Endodermal cell (in vitro differentiated cells): ENCODE measurements around the gene CD14. TPM values are rescaled to one million over a fixed set of nuclear protein-coding genes. Genes with fewer than 3 reads are reported as not detected.

Experiments
- DNase-seq: peaks from one replicate; pipeline ENCODE4 v3.0.0-alpha.2; 2017
- H3K27ac ChIP-seq: 2 replicates; pipeline ENCODE4 v1.5.1; 2013; ENCODE audit warnings: mild to moderate bottlenecking, low read depth, low read length, moderate library complexity
- H3K27me3 ChIP-seq: 2 replicates; pipeline ENCODE4 v1.6.1; 2013; ENCODE audit warnings: mild to moderate bottlenecking, low read length, moderate library complexity; ENCODE audit not compliant: insufficient read depth, control insufficient read depth, poor library complexity, severe bottlenecking
- H3K36me3 ChIP-seq: 2 replicates; pipeline ENCODE4 v1.7.0; 2013; ENCODE audit warnings: mild to moderate bottlenecking, low read length, moderate library complexity; ENCODE audit not compliant: control insufficient read depth, insufficient read depth
- H3K4me1 ChIP-seq: one replicate; pipeline ENCODE4 v1.7.0; 2013; ENCODE audit warnings: low read length; ENCODE audit not compliant: control insufficient read depth, insufficient read depth
- H3K4me3 ChIP-seq: 2 replicates; pipeline ENCODE4 v1.5.1; 2013; ENCODE audit warnings: mild to moderate bottlenecking, low read length, moderate library complexity
- H3K9ac ChIP-seq: 2 replicates; pipeline ENCODE4 v1.6.1; 2013; ENCODE audit warnings: mild to moderate bottlenecking, low read length, moderate library complexity; ENCODE audit not compliant: poor library complexity, severe bottlenecking; ENCODE audit errors: extremely low read depth
- H3K9me3 ChIP-seq: 2 replicates; pipeline ENCODE4 v1.6.1; 2013; ENCODE audit warnings: mild to moderate bottlenecking, low read length, moderate library complexity; ENCODE audit not compliant: control insufficient read depth
- H3K27ac Mint-ChIP-seq: 2 replicates; pipeline ENCODE4 v1.8.0; 2020; ENCODE audit warnings: mixed read lengths
- H3K27me3 Mint-ChIP-seq: 2 replicates; pipeline ENCODE4 v1.8.0; 2021; ENCODE audit warnings: mild to moderate bottlenecking, mixed read lengths; ENCODE audit not compliant: insufficient read depth
- H3K36me3 Mint-ChIP-seq: 2 replicates; pipeline ENCODE4 v1.8.0; 2020; ENCODE audit warnings: low read depth, mixed read lengths
- H3K4me1 Mint-ChIP-seq: 2 replicates; pipeline ENCODE4 v1.8.0; 2020; ENCODE audit warnings: mixed read lengths
- H3K4me3 Mint-ChIP-seq: 2 replicates; pipeline ENCODE4 v1.8.0; 2020; ENCODE audit warnings: mild to moderate bottlenecking, moderate library complexity, mixed read lengths
- H3K9me3 Mint-ChIP-seq: 2 replicates; pipeline ENCODE4 v1.8.0; 2020; ENCODE audit warnings: mild to moderate bottlenecking, mixed read lengths
- WGBS, 2 experiments: methylation state at CpG; one replicate each; pipeline versions ENCODE4 v1.1.5 to v1.1.7; 2013; ENCODE audit warnings: missing lambda C conversion rate in 2 of 2, mixed read lengths in 1 of 2; ENCODE audit not compliant: insufficient coverage in 1 of 2, insufficient read length in 1 of 2; 5-methylcytosine and 5-hydroxymethylcytosine counted together
- total RNA-seq, 2 donors: library from RNA; stranded (reverse); fragmentation: NEBNext Ultra II Directional in 1 of 2; extraction: Animal tissue kit (Norgen Biotek cat#: 25700) in 1 of 2; gene quantifications; 2 replicates in 1 of 2; 3 replicates in 1 of 2; pipeline ENCODE4 v1.2.1, GENCODE V29; 2021
- TF ChIP-seq, protein P1 (sequence below): fragments of 200-600 bp; sonication (generic); conservative IDR thresholded peaks from 2 replicates; pipeline ENCODE4 v1.5.0; 2021; ENCODE audit warnings: antibody characterized with exemption, mild to moderate bottlenecking

The CD14 gene
- total RNA-seq, 2 donors from 2014 or later: 0.18 TPM; not detected in 1

DNA sequence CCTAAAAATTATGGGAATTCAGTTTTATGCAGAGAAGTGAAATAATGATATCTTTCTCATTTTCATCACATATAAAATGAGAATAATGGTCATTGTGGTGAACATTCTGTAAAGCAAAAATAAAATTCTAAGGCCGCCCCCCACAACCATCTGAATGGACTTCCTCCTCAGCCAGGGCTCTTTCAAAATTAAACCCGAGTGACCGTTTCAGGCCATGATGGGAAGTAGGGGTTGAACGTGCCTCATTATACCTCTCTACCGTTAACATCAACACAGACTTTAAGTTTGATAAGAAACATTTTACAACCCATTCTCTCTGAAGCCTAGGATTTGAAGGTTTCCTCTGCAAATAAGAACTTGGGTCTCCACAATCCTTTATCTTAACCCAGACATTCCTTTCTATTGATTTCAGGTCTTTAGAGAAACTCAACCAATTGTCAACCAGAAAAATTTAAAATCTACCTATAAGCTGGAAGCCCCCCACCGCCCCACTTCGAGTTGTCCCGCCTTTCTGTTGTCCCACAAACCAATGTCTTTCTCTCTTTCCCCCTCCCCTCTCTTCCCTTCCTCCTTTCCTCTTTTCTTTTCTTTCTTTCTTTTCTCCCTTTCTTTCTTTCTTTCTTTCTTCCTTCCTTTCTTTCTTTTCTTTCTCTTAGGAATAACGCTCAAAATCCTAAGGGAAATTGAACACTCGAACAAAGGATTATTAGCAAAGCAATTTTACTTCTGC, 4.6 kb upstream of the CD14 start:
- no peak overlapping the region for H3K9ac ChIP-seq
- H3K27ac ChIP-seq: no peak overlapping the region
- TF ChIP-seq, protein P1, sequence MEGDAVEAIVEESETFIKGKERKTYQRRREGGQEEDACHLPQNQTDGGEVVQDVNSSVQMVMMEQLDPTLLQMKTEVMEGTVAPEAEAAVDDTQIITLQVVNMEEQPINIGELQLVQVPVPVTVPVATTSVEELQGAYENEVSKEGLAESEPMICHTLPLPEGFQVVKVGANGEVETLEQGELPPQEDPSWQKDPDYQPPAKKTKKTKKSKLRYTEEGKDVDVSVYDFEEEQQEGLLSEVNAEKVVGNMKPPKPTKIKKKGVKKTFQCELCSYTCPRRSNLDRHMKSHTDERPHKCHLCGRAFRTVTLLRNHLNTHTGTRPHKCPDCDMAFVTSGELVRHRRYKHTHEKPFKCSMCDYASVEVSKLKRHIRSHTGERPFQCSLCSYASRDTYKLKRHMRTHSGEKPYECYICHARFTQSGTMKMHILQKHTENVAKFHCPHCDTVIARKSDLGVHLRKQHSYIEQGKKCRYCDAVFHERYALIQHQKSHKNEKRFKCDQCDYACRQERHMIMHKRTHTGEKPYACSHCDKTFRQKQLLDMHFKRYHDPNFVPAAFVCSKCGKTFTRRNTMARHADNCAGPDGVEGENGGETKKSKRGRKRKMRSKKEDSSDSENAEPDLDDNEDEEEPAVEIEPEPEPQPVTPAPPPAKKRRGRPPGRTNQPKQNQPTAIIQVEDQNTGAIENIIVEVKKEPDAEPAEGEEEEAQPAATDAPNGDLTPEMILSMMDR: no peak
- DNase-seq: no peak
- 94 to 95% methylated on average over 7 to 10 of the region's 10 CpGs for WGBS, 2 experiments
- peaks cover 17% of the 10 kb centered on the region for H3K27me3 ChIP-seq
- peaks cover 8% of the 10 kb centered on the region for H3K27me3 Mint-ChIP-seq
- no peak overlapping the region for H3K4me3 Mint-ChIP-seq
- peaks cover 11% of the 10 kb centered on the region for H3K4me1 Mint-ChIP-seq
- H3K4me1 ChIP-seq: peaks cover 7% of the 10 kb centered on the region
- H3K4me3 ChIP-seq: peak overlapping the region; percentile 47
- H3K36me3 Mint-ChIP-seq: peaks cover 15% of the 10 kb centered on the region
- H3K27ac Mint-ChIP-seq: peak overlapping the region; percentile 5
- H3K36me3 ChIP-seq: peaks cover 6% of the 10 kb centered on the region
- H3K9me3 ChIP-seq: peaks cover 13% of the 10 kb centered on the region
- H3K9me3 Mint-ChIP-seq: peaks cover 34% of the 10 kb centered on the region

DNA sequence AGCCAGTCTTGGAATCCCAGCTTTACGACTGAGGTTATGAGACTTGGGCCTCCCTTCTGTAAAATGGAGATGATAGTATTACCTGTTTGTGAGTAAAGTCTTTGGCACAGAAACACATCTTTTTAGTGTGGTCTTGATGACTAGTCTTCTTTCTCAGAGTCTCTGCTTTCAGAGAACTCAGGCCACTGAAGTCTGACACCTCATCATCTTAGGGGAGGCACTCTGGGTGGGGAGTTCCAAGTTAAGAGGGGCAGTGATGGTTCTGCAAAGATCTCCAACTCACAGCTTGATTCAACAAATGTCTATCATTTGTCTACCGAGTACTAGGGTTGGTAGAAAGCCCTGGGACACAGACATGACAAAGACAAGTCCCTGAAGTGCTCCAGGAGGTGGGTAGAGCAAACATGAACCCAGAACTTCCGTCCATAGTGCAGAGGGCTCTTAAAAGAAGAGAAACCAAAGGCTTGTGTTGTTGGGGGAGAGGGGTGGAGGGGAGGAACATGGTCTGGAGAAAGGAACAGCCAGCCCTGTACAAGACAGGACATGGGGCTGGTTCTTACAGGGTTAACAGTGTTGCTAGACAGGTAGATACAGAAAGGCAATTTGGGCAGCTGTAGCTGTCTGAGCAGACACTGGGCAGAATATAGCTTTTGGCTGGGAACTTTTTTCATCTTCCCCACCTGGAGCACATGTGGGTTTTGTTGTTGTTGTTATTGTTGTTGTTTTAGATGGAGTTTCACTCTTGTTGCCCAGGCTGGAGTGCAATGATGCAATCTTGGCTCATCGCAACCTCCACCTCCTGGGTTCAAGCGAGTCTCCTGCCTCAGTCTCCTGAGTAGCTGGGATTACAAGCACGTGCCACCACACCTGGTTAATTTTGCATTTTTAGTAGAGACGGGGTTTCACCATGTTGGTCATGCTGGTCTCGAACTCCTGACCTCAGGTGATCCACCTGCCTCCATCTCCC, 2.6 kb upstream of the CD14 start:
- no peak overlapping the region for H3K27ac ChIP-seq
- H3K4me1 ChIP-seq: peaks cover 4% of the 10 kb centered on the region
- TF ChIP-seq, protein P1: no peak
- H3K9ac ChIP-seq: no peak overlapping the region
- Mint-ChIP-seq H3K27me3 (peaks cover 12% of the 10 kb centered on the region), H3K27ac (no peak overlapping the region), H3K36me3 (peaks cover 5% of the 10 kb centered on the region), H3K9me3 (peaks cover 41% of the 10 kb centered on the region), H3K4me3 (no peak overlapping the region), H3K4me1 (peaks cover 11% of the 10 kb centered on the region)
- H3K27me3 ChIP-seq: peaks cover 36% of the 10 kb centered on the region
- 86 to 93% methylated on average over 3 to 8 of the region's 8 CpGs for WGBS, 2 experiments
- DNase-seq: no peak
- H3K9me3 ChIP-seq: peaks cover 19% of the 10 kb centered on the region
- no peaks in the 10 kb centered on the region for H3K36me3 ChIP-seq
- no peak overlapping the region for H3K4me3 ChIP-seq

DNA sequence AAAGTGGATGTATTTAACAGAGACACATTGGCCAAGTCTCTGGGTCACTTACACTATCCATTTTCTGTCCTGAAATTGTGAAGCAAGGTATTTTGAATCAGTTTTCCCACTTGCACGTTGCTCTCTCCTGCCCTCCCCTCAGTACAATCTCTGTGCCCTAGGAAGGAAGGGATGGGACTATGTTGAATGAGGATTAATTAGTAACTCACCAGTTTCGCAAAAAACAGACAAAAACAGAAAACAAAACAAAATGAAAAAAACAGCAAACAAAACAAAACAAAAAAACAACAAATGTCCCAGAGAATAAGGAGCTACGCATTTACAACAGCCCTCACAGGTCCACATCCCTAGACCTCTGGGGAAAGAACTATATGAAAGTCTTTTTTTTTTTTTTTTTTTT, 1.1 kb upstream of the CD14 start:
- 73% methylated on average over 3 of the region's 3 CpGs; no CpG with 5 or more reads in 1 of the 2 experiments for WGBS, 2 experiments
- no peak overlapping the region for H3K9ac ChIP-seq
- peaks cover 39% of the 10 kb centered on the region for H3K27me3 ChIP-seq
- peaks cover 3% of the 10 kb centered on the region for H3K4me1 ChIP-seq
- Mint-ChIP-seq H3K36me3 (peaks cover 5% of the 10 kb centered on the region), H3K27ac (no peak overlapping the region), H3K4me3 (no peak overlapping the region), H3K27me3 (peaks cover 12% of the 10 kb centered on the region), H3K4me1 (peaks cover 7% of the 10 kb centered on the region), H3K9me3 (peaks cover 49% of the 10 kb centered on the region)
- H3K9me3 ChIP-seq: peaks cover 19% of the 10 kb centered on the region
- H3K36me3 ChIP-seq: no peaks in the 10 kb centered on the region
- no peak overlapping the region for H3K27ac ChIP-seq
- TF ChIP-seq, protein P1: no peak
- DNase-seq: no peak
- H3K4me3 ChIP-seq: no peak overlapping the region
